SU-DHL-6 (cell line): Measurements from ENCODE around the gene AIMP1.

Source experiments
- H2AFZ ChIP-seq: fragments of 200-600 bp; sonication (generic); 2 replicates; pipeline ENCODE4 v1.6.1; 2014; ENCODE audit warnings: low read depth, mild to moderate bottlenecking, moderate library complexity, mixed read lengths, antibody characterized with exemption, low read length; ENCODE audit not compliant: severe bottlenecking
- H3F3A ChIP-seq: fragments of 200-600 bp; shearing (Covaris generic); 2 replicates; pipeline ENCODE4 v1.6.0; 2016; ENCODE audit warnings: antibody characterized with exemption, mild to moderate bottlenecking; ENCODE audit not compliant: insufficient read depth
- H3K27ac ChIP-seq: fragments of 200-600 bp; sonication (generic); 2 replicates; pipeline ENCODE4 v1.5.1; 2016; ENCODE audit warnings: low read depth, mild to moderate bottlenecking, low read length, moderate library complexity, mixed read lengths
- H3K27me3 ChIP-seq: fragments of 200-600 bp; sonication (generic), shearing (Covaris generic); 2 replicates; pipeline ENCODE4 v1.6.0; 2014; ENCODE audit warnings: mild to moderate bottlenecking, low read length
- H3K36me3 ChIP-seq: fragments of 200-600 bp; sonication (generic); 2 replicates; pipeline ENCODE4 v1.6.1; 2014; ENCODE audit warnings: mild to moderate bottlenecking, low read length, mixed read lengths
- H3K4me2 ChIP-seq: fragments of 300-600, 200-600 bp; shearing (Covaris generic), sonication (generic); 2 replicates; pipeline ENCODE4 v1.6.0; 2014; ENCODE audit warnings: low read length, low read depth, mild to moderate bottlenecking; ENCODE audit not compliant: poor library complexity, severe bottlenecking
- H3K4me3 ChIP-seq: fragments of 200-600 bp; sonication (generic); 2 replicates; pipeline ENCODE4 v1.5.1; 2014; ENCODE audit warnings: antibody characterized with exemption, low read length, mild to moderate bottlenecking, mixed read lengths; ENCODE audit not compliant: insufficient read depth, poor library complexity, severe bottlenecking
- H3K79me2 ChIP-seq: fragments of 200-600 bp; sonication (generic); 2 replicates; pipeline ENCODE4 v1.6.1; 2014; ENCODE audit warnings: mild to moderate bottlenecking, low read length, moderate library complexity; ENCODE audit not compliant: insufficient read depth
- H3K9ac ChIP-seq: fragments of 200-600 bp; sonication (generic); 2 replicates; pipeline ENCODE4 v1.7.0; 2014; ENCODE audit warnings: mild to moderate bottlenecking, low read length
- H3K9me2 ChIP-seq: fragments of 200-600 bp; sonication (generic); replicated peaks from 2 replicates; pipeline ENCODE4 v1.6.1; 2014; ENCODE audit warnings: low read length; ENCODE audit not compliant: insufficient read depth
- H3K9me3 ChIP-seq: fragments of 200-600 bp; sonication (generic); 2 replicates; pipeline ENCODE4 v1.6.1; 2014; ENCODE audit warnings: low read length, mixed read lengths; ENCODE audit not compliant: insufficient read depth
- H4K20me1 ChIP-seq: fragments of 200-600 bp; sonication (generic); 2 replicates; pipeline ENCODE4 v1.6.1; 2014; ENCODE audit warnings: low read depth, mild to moderate bottlenecking, antibody characterized with exemption, low read length, moderate library complexity, mixed read lengths
- EZH2phosphoT487 ChIP-seq: fragments of 200-600 bp; sonication (generic), shearing (Covaris generic); conservative IDR thresholded peaks from 2 replicates; pipeline ENCODE4 v1.6.1; 2018; ENCODE audit warnings: mild to moderate bottlenecking, antibody characterized with exemption, low read length, moderate library complexity, mixed read lengths
- TF ChIP-seq, protein P1 (sequence below): fragments of 200-600 bp; sonication (generic); IDR thresholded peaks from one replicate; pipeline ENCODE4 v1.5.1; 2017; ENCODE audit warnings: antibody characterized with exemption, mild to moderate bottlenecking, low read length, moderate library complexity; ENCODE audit not compliant: insufficient read depth, poor library complexity, severe bottlenecking

AIMP1 gene

DNA sequence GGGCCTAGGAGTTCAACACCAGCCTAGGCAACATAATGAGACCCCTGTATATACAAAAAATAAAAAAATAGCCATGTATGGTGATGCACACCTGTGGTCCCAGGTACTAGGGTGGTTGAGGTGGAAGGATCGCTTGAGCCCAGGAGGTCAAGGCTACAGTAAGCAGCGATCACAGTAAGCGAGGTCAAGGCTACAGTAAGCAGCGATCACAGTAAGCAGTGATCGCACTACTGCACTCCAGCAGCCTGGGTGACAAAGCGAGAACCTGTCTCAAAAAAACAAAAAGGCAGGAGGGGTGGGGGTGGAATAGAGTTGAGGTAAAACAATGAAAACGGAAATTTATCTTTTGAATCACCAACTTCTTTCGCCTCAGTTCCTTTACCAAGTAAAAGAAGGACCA, 29.7 kb upstream of the AIMP1 start:
- Histone ChIP-seq H3K27me3 (no peaks in the 10 kb centered on the region), H3K4me2 (no peak overlapping the region), H3K27ac (no peak overlapping the region), H4K20me1 (no peaks in the 10 kb centered on the region), H3K79me2 (no peaks in the 10 kb centered on the region), H3K9ac (no peak overlapping the region), H2AFZ (no peak overlapping the region), H3K4me3 (no peak overlapping the region), H3K36me3 (no peaks in the 10 kb centered on the region), H3F3A (no peaks in the 10 kb centered on the region), H3K9me2 (no peaks in the 10 kb centered on the region), H3K9me3 (no peaks in the 10 kb centered on the region)
- no peak for TF ChIP-seq EZH2phosphoT487
- TF ChIP-seq, protein P1, sequence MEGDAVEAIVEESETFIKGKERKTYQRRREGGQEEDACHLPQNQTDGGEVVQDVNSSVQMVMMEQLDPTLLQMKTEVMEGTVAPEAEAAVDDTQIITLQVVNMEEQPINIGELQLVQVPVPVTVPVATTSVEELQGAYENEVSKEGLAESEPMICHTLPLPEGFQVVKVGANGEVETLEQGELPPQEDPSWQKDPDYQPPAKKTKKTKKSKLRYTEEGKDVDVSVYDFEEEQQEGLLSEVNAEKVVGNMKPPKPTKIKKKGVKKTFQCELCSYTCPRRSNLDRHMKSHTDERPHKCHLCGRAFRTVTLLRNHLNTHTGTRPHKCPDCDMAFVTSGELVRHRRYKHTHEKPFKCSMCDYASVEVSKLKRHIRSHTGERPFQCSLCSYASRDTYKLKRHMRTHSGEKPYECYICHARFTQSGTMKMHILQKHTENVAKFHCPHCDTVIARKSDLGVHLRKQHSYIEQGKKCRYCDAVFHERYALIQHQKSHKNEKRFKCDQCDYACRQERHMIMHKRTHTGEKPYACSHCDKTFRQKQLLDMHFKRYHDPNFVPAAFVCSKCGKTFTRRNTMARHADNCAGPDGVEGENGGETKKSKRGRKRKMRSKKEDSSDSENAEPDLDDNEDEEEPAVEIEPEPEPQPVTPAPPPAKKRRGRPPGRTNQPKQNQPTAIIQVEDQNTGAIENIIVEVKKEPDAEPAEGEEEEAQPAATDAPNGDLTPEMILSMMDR, result no peak

- Histone ChIP-seq H3K4me3 (no peak overlapping the region), H3K27ac (no peak overlapping the region), H4K20me1 (no peaks in the 10 kb centered on the region), H3K4me2 (no peak overlapping the region), H3F3A (no peaks in the 10 kb centered on the region), H3K9me2 (no peaks in the 10 kb centered on the region), H2AFZ (no peak overlapping the region), H3K27me3 (no peaks in the 10 kb centered on the region), H3K9me3 (no peaks in the 10 kb centered on the region), H3K9ac (no peak overlapping the region), H3K36me3 (no peaks in the 10 kb centered on the region), H3K79me2 (no peaks in the 10 kb centered on the region)
- TF ChIP-seq EZH2phosphoT487, result no peak
- TF ChIP-seq, protein P1, result no peak
Measured at GRCh38 chr4:106287353-106287969, 28.9 kb upstream of the AIMP1 start.

GRCh38 chr4:106289737-106290136, 26.6 kb upstream of the AIMP1 start:
- H3F3A ChIP-seq, result no peaks in the 10 kb centered on the region
- no peaks in the 10 kb centered on the region for H3K9me2 ChIP-seq
- H4K20me1 ChIP-seq, result no peaks in the 10 kb centered on the region
- H3K27ac ChIP-seq, result no peak overlapping the region
- H3K9ac ChIP-seq, result no peak overlapping the region
- H3K9me3 ChIP-seq, result no peaks in the 10 kb centered on the region
- H3K4me3 ChIP-seq, result no peak overlapping the region
- H3K27me3 ChIP-seq, result no peaks in the 10 kb centered on the region
- H3K79me2 ChIP-seq, result no peaks in the 10 kb centered on the region
- H3K4me2 ChIP-seq, result no peak overlapping the region
- H3K36me3 ChIP-seq, result no peaks in the 10 kb centered on the region
- TF ChIP-seq, protein P1, result no peak
- no peak for TF ChIP-seq EZH2phosphoT487
- H2AFZ ChIP-seq, result no peak overlapping the region
